Measurements from ENCODE around the gene FAM171A1.

FAM171A1 gene

DNA sequence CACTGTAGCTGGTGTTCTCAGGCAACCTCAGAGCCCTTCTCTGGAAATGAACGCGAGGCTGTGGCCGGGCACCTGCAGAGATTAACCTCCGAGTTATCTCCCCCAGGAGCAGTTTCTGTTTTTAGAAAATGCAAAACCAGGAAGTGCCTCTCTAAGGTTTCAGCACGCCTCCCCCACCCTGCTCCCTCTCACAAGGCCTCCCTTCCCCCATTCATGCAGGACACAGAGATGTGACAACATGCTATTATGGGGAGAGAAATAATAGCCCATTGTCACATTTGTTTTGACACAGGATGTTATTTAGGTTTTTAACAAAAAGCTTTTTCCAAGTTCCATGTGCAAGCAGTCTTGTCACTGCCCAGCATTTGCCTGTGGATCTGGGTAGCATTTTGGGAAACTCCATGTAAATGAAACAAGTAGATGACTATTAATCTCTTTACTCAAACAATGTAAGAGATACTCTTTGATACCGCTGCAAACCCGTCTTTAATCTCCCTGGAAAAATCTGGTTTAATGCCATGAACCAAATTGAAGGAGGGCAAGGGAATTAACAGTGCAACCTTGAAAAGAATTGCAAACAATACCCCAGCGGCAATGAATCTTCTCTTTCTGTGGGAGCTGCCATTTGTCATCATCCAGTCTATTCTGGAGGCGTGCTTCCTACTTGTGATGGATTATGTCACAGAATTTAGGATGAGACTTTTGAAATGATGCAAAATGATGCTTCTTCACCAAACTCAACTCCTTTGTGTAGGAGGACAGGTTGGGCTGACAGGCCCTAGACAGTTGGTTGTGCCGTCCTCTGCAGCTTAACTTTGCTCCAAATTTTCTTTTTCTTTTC, 116.1 kb downstream of the FAM171A1 start:
- no peak overlapping the region for H2BK12ac ChIP-seq (ENCODE audit: low read length)
- H4K8ac ChIP-seq (ENCODE audit: low read depth, low read length): no peak overlapping the region
- no CpG with 5 or more reads among the region's 10 CpGs for WGBS (ENCODE audit: extremely low coverage, insufficient coverage, insufficient read length)
- no peak overlapping the region for H4K91ac ChIP-seq (ENCODE audit: low read depth, low read length)
- no peak for DNase-seq
- no peak overlapping the region for H3K9ac ChIP-seq (ENCODE audit: low read length)
- H2BK5ac ChIP-seq (ENCODE audit: low read depth, low read length, poor library complexity): no peak overlapping the region
- H3K27ac ChIP-seq (ENCODE audit: low read depth, low read length): no peak overlapping the region
- H2AK5ac ChIP-seq (ENCODE audit: low read length): no peak overlapping the region
- H3K36me3 ChIP-seq (ENCODE audit: control insufficient read depth in 1 of 2, insufficient read depth in 2 of 2, low read length in 2 of 2): peaks cover 0 to 11% of the 10 kb centered on the region in 2 experiments
- no peak overlapping the region for H3K23ac ChIP-seq (ENCODE audit: low read length)
- no peaks in the 10 kb centered on the region for H3K79me2 ChIP-seq (ENCODE audit: control insufficient read depth, insufficient read depth, low read length, poor library complexity)
- no peak overlapping the region for H4K12ac ChIP-seq (ENCODE audit: low read depth, low read length)
- H3K14ac ChIP-seq (ENCODE audit: low read length): no peak overlapping the region
- no peaks in the 10 kb centered on the region for H3K4me1 ChIP-seq (ENCODE audit: control insufficient read depth in 1 of 2, insufficient read depth in 2 of 2, low read length in 2 of 2)
- H3K4ac ChIP-seq (ENCODE audit: low read depth, low read length): no peak overlapping the region
- H3K79me1 ChIP-seq (ENCODE audit: low read length): no peaks in the 10 kb centered on the region
- H3K27me3 ChIP-seq (ENCODE audit: insufficient read depth, low read length): no peaks in the 10 kb centered on the region
- no peak overlapping the region for H2BK120ac ChIP-seq (ENCODE audit: insufficient read depth, low read length, poor library complexity)
- H2AFZ ChIP-seq (ENCODE audit: insufficient read depth, low read length, poor library complexity): no peak overlapping the region
- H3K18ac ChIP-seq (ENCODE audit: low read length): no peak overlapping the region
- H3K9me3 ChIP-seq (ENCODE audit: insufficient read depth, low read depth, low read length): peaks cover 4% of the 10 kb centered on the region
- no peak overlapping the region for H3K4me2 ChIP-seq (ENCODE audit: low read length)
- no peak overlapping the region for H3K4me3 ChIP-seq (ENCODE audit: low read depth, low read length)

DNA sequence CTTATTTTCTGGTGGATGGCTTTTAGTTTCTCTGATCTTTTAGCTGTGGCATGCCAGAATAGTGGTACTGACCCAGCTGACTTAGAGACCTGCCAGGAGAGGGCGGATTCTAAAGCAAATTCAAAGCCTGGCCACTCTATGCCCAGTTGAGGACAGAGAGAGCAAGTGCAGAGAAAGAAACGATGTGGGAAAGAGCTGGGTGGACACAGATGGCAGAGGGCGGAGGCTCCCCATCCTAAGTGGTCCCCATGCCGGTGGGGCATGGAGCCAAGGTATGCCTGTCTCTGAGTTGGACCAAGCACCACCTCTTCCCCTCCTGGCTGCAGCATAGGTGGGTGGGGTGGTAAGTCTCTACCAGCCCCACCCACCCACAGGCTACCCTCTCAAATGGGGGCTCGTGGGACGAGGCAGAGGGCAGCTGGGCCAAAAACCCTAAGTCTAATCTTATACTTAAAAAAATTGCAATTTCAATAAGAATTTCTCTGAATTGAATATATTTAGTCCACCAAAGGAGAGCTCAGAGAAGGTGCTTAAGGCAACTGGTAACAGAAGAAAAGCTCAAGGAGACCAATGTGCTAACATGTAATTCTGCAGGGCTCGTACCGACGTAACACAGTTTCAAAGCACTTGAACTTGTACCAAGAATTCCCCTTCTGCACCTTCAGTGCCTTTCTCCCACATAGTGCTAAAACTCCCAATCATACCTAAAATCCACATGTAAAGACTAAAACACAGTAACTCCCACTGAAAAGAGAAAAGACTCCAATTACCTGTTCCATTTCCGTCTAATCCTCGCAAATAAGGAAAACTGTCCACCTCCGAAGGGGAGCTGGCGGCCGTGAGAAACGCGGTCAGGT, 116.9 kb downstream of the FAM171A1 start:
- H3K4ac ChIP-seq (ENCODE audit: low read depth, low read length): no peak overlapping the region
- H2AK5ac ChIP-seq (ENCODE audit: low read length): no peak overlapping the region
- H2BK120ac ChIP-seq (ENCODE audit: insufficient read depth, low read length, poor library complexity): no peak overlapping the region
- H3K27me3 ChIP-seq (ENCODE audit: insufficient read depth, low read length): no peaks in the 10 kb centered on the region
- no peak overlapping the region for H2BK12ac ChIP-seq (ENCODE audit: low read length)
- H3K14ac ChIP-seq (ENCODE audit: low read length): no peak overlapping the region
- H4K91ac ChIP-seq (ENCODE audit: low read depth, low read length): no peak overlapping the region
- no peak overlapping the region for H4K8ac ChIP-seq (ENCODE audit: low read depth, low read length)
- peaks cover 4% of the 10 kb centered on the region for H3K9me3 ChIP-seq (ENCODE audit: insufficient read depth, low read depth, low read length)
- no peak overlapping the region for H2AFZ ChIP-seq (ENCODE audit: insufficient read depth, low read length, poor library complexity)
- H4K12ac ChIP-seq (ENCODE audit: low read depth, low read length): no peak overlapping the region
- no peaks in the 10 kb centered on the region for H3K4me1 ChIP-seq (ENCODE audit: control insufficient read depth in 1 of 2, insufficient read depth in 2 of 2, low read length in 2 of 2)
- H3K79me2 ChIP-seq (ENCODE audit: control insufficient read depth, insufficient read depth, low read length, poor library complexity): no peaks in the 10 kb centered on the region
- peaks cover 0 to 11% of the 10 kb centered on the region in 2 experiments for H3K36me3 ChIP-seq (ENCODE audit: control insufficient read depth in 1 of 2, insufficient read depth in 2 of 2, low read length in 2 of 2)
- no peak overlapping the region for H2BK5ac ChIP-seq (ENCODE audit: low read depth, low read length, poor library complexity)
- no peak overlapping the region for H3K4me3 ChIP-seq (ENCODE audit: low read depth, low read length)
- no peak overlapping the region for H3K27ac ChIP-seq (ENCODE audit: low read depth, low read length)
- no peak overlapping the region for H3K4me2 ChIP-seq (ENCODE audit: low read length)
- no peaks in the 10 kb centered on the region for H3K79me1 ChIP-seq (ENCODE audit: low read length)
- DNase-seq: no peak
- peak overlapping the region; percentile 86 for H3K23ac ChIP-seq (ENCODE audit: low read length)
- H3K9ac ChIP-seq (ENCODE audit: low read length): no peak overlapping the region
- H3K18ac ChIP-seq (ENCODE audit: low read length): no peak overlapping the region
- WGBS (ENCODE audit: extremely low coverage, insufficient coverage, insufficient read length): no CpG with 5 or more reads among the region's 16 CpGs

GRCh38 chr10:15252396-15252795, 118.7 kb downstream of the FAM171A1 start:
- Histone ChIP-seq H2BK12ac (ENCODE audit: low read length) (no peak overlapping the region), H3K27me3 (ENCODE audit: insufficient read depth, low read length) (no peaks in the 10 kb centered on the region), H3K36me3 (ENCODE audit: control insufficient read depth in 1 of 2, insufficient read depth in 2 of 2, low read length in 2 of 2) (peaks cover 3 to 15% of the 10 kb centered on the region in 2 experiments), H2AK5ac (ENCODE audit: low read length) (no peak overlapping the region), H4K12ac (ENCODE audit: low read depth, low read length) (no peak overlapping the region), H3K4me2 (ENCODE audit: low read length) (no peak overlapping the region), H3K9me3 (ENCODE audit: insufficient read depth, low read depth, low read length) (peaks cover 1% of the 10 kb centered on the region), H4K91ac (ENCODE audit: low read depth, low read length) (no peak overlapping the region), H3K79me1 (ENCODE audit: low read length) (no peaks in the 10 kb centered on the region), H2AFZ (ENCODE audit: insufficient read depth, low read length, poor library complexity) (no peak overlapping the region), H4K8ac (ENCODE audit: low read depth, low read length) (no peak overlapping the region), H2BK5ac (ENCODE audit: low read depth, low read length, poor library complexity) (no peak overlapping the region), H3K23ac (ENCODE audit: low read length) (no peak overlapping the region), H3K4me3 (ENCODE audit: low read depth, low read length) (no peak overlapping the region), H3K9ac (ENCODE audit: low read length) (no peak overlapping the region), H3K14ac (ENCODE audit: low read length) (no peak overlapping the region), H3K27ac (ENCODE audit: low read depth, low read length) (no peak overlapping the region), H3K4me1 (ENCODE audit: control insufficient read depth in 1 of 2, insufficient read depth in 2 of 2, low read length in 2 of 2) (peaks cover 5% of the 10 kb centered on the region in 2 experiments), H2BK120ac (ENCODE audit: insufficient read depth, low read length, poor library complexity) (no peak overlapping the region), H3K18ac (ENCODE audit: low read length) (no peak overlapping the region), H3K4ac (ENCODE audit: low read depth, low read length) (no peak overlapping the region), H3K79me2 (ENCODE audit: control insufficient read depth, insufficient read depth, low read length, poor library complexity) (no peaks in the 10 kb centered on the region)
- no peak for DNase-seq
- WGBS (ENCODE audit: extremely low coverage, insufficient coverage, insufficient read length): no CpG with 5 or more reads among the region's 11 CpGs

GRCh38 chr10:15251791-15252380, 119.2 kb downstream of the FAM171A1 start:
- peaks cover 5% of the 10 kb centered on the region in 2 experiments for H3K4me1 ChIP-seq (ENCODE audit: control insufficient read depth in 1 of 2, insufficient read depth in 2 of 2, low read length in 2 of 2)
- H3K79me1 ChIP-seq (ENCODE audit: low read length): no peaks in the 10 kb centered on the region
- no peak overlapping the region for H2AK5ac ChIP-seq (ENCODE audit: low read length)
- no peaks in the 10 kb centered on the region for H3K27me3 ChIP-seq (ENCODE audit: insufficient read depth, low read length)
- H3K9me3 ChIP-seq (ENCODE audit: insufficient read depth, low read depth, low read length): no peaks in the 10 kb centered on the region
- H3K14ac ChIP-seq (ENCODE audit: low read length): no peak overlapping the region
- no peak for DNase-seq
- H3K4me3 ChIP-seq (ENCODE audit: low read depth, low read length): no peak overlapping the region
- no peak overlapping the region for H3K27ac ChIP-seq (ENCODE audit: low read depth, low read length)
- no peak overlapping the region for H2BK120ac ChIP-seq (ENCODE audit: insufficient read depth, low read length, poor library complexity)
- H3K4ac ChIP-seq (ENCODE audit: low read depth, low read length): no peak overlapping the region
- no peak overlapping the region for H2AFZ ChIP-seq (ENCODE audit: insufficient read depth, low read length, poor library complexity)
- H4K12ac ChIP-seq (ENCODE audit: low read depth, low read length): no peak overlapping the region
- WGBS (ENCODE audit: extremely low coverage, insufficient coverage, insufficient read length): no CpG with 5 or more reads among the region's 11 CpGs
- H2BK12ac ChIP-seq (ENCODE audit: low read length): no peak overlapping the region
- H3K4me2 ChIP-seq (ENCODE audit: low read length): no peak overlapping the region
- no peak overlapping the region for H3K9ac ChIP-seq (ENCODE audit: low read length)
- H3K36me3 ChIP-seq (ENCODE audit: control insufficient read depth in 1 of 2, insufficient read depth in 2 of 2, low read length in 2 of 2): peaks cover 3 to 18% of the 10 kb centered on the region in 2 experiments
- H4K8ac ChIP-seq (ENCODE audit: low read depth, low read length): no peak overlapping the region
- no peak overlapping the region for H2BK5ac ChIP-seq (ENCODE audit: low read depth, low read length, poor library complexity)
- no peak overlapping the region for H3K18ac ChIP-seq (ENCODE audit: low read length)
- H4K91ac ChIP-seq (ENCODE audit: low read depth, low read length): no peak overlapping the region
- H3K23ac ChIP-seq (ENCODE audit: low read length): no peak overlapping the region
- no peaks in the 10 kb centered on the region for H3K79me2 ChIP-seq (ENCODE audit: control insufficient read depth, insufficient read depth, low read length, poor library complexity)

All from trophoblast cell (in vitro differentiated cells and primary cell).